Right lobe of liver (tissue), 4 donors: ENCODE data around the gene COX19.

ENCODE experiments used
- CTCF ChIP-seq, 4 donors: fragments of 200-600 bp in 3 of 4; fragments of 450-650 bp in 1 of 4; IDR thresholded peaks; one replicate each; pipeline versions ENCODE4 v1.5.1 to v1.8.0; 2016 to 2022; ENCODE audit warnings: antibody characterized with exemption in 4 of 4, mild to moderate bottlenecking in 2 of 4
- POLR2A ChIP-seq: fragments of 450-650 bp; IDR thresholded peaks from one replicate; pipeline ENCODE4 v1.6.1; 2017; ENCODE audit warnings: antibody characterized with exemption, mild to moderate bottlenecking
- donor health status: DM: no; HTN: no; CAD: no.
- donor health status: DM: no; HTN: no; CAD: no.
- donor health status: DM: no; HTN: yes; CAD: no.

GRCh38 chr7:958221-959200 lies 16.8 kb downstream of the COX19 start:
- TF ChIP-seq CTCF (IDR thresholded peaks at IDR 0.05) (no peak), POLR2A (no peak)
